IPS DF 19.7 (cell line): Measurements from ENCODE around the gene DPYD.

Source experiments
- DNase-seq: peaks from one replicate; pipeline ENCODE4 v3.0.0-alpha.2; 2013; ENCODE audit warnings: low read depth, low spot score

The DPYD gene

DNA sequence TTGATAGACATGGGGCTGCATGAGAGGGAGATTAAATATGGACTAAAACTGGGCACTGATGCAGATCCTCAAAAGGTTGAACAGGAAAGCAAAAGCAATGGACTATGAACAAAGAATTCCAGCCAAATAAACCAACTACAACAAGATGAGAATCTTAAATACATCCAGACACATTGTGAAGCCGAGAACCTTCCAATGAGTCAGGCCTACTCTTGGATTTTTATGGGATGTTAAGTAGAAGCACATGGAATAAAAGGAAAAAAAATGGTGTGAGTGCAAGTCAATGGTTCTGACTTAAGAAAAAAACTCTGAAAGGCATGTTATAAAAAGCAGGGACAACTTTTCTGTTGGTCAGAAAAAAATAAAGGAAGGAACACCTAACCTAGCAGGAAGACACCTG lies 227.2 kb downstream of the DPYD start:
- no peak for DNase-seq

DNA sequence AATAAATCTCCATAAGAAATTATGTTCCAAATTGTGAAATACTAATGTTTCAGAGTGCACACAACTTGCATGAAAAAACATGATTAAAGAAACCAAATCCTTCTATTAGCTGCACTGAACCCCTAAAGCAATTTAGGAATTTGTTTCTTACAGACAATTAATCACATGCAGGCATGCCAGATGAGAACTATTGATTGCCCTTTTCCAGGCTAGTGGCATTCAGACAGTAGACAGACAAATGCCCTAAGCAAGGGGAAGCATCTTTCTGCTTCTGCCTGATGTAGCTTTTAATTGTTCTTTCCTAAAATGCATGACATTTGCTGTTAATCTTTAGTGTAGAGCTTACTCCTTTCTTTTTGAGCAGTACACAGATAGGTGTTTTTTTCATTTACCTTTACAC lies 229.5 kb downstream of the DPYD start:
- no peak for DNase-seq

DNA sequence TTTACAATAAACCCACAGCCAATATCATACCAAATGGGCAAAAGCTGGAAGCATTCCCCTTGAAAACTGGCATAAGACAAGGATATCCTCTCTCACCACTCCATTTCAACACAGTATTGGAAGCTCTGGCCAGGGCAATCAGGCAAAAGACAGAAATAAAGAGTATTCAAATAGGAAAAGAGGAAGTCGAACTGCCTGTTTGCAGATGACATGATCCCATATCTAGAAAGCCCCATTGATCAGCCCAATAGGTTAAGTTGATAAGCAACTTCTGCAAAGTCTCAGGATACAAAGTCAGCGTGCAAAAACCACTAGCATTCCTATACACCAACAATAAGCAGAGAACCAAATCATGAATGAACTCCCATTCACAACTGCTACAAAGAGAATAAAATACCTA lies 235.5 kb downstream of the DPYD start:
- DNase-seq = no peak

DNA sequence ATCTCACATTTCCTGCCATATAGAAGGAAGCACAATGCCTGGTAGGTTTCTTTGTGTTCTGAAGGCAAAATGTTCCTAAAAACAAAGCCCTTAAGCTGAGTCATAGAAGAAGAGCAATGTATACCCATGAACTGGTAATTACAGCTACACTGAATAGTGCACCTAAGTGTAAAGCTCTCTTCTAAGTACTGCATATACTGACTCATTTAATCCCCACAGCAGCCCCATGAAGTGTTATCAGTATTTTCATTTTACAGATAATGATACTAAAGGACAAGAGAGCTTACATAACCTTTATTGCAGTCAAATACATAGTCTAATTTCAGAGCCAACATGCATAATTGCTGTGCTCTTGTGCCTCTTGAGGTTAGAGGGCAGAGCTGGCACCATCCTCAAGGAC lies 239.9 kb downstream of the DPYD start:
- no peak for DNase-seq

DNA sequence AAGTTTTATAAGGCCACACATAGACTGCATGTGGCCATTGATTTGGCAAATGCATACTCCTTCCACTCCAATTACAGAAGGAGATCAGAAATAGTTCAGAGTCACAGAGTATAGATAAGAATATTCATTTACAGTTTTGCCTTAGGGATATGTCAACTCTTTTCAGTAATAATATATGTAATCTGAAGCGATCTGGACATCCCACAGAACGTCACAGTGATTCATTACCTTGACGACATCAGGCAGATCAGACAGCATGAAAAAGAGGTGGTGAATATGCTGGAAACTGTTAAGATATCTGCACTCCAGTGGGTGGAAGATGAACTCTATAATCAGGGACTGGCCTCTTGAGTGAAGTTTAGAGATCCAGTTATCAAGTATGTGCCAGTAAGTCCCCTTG lies 240.4 kb downstream of the DPYD start:
- DNase-seq = no peak

DNA sequence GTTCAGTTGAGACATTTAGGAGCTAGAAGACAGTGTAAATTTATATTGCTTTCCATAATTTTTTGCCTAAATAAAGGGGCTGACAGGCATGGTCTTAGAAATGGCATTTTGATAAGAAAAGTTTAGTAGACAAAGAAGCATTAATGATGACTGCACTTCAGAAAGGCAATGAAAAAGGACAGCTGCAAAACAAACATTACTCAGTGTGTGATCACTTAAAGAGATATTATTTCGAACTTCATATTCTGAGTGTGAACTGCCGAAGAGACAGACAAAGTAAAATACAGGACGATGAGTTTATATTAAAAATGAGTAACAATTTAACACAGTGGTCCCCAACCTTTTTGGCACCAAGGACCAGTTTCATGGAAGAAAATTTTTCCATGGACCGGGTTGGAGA lies 243.1 kb downstream of the DPYD start:
- no peak for DNase-seq

DNA sequence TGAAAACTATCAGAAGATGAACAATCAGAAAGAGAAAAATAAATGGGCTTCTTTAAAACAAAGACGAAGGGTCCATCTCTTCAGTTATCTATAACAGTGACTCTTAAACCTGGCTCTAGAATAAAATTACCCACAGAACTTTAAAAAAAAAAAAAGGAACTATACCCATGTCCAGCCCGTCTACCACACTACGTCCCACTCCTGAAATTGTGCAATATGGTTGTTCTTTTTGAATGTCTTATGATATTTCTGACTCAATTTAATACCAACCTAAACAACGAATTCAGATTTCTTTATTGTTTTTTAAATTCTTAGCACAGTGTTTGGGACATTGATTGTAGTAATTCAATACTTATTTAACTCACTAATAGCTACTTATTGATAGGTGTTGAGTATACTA lies 246.3 kb downstream of the DPYD start:
- no peak for DNase-seq

DNA sequence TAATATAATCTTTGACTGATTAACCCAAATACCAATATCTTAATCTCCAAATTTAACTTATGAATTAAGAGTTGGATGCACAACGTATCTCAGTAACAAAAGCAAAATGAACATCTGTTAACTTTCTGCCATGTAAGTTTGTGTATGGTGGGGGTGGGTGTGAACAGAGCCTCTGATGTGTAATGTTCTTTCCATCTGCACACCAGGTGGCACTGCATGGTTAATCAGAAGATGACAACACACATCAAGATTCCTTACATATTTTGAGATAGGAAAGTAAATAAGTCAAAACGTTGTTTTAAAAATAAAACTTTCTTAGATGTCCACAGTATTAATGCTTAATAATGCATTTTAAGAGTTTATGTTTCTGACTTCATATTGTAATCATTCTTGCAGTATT lies 251.9 kb downstream of the DPYD start:
- no peak for DNase-seq

DNA sequence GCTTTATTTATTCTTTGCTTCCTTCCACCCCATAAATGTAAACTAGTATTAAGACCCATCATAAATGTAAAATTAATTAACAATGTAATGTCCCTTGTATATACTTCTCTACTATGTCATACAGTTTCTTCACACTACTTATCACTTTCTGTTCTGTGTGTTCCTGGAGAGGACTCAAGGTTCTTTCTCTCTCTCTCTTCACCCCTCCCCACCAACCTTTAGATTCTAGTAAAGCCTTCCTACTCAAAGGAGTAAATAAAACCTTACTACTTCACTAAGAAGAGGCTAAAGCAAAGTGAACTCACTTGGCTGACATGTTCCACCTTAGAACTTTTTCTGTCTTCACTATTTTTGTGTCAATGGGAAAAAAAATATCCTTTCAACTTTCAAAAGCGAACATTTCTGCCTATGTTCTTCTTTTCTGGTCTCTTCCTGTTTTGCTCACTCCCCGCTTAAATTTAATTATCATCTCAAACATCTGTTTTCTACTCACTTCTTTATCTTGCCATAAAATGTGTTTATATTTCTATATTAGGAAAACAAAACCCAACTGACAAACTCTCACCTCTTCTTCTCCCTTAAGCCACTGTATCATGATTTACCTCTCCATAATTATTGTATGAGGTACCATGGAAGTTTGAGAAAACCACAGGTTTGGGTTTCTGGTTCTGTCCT lies 260.3 kb downstream of the DPYD start:
- DNase-seq = no peak

DNA sequence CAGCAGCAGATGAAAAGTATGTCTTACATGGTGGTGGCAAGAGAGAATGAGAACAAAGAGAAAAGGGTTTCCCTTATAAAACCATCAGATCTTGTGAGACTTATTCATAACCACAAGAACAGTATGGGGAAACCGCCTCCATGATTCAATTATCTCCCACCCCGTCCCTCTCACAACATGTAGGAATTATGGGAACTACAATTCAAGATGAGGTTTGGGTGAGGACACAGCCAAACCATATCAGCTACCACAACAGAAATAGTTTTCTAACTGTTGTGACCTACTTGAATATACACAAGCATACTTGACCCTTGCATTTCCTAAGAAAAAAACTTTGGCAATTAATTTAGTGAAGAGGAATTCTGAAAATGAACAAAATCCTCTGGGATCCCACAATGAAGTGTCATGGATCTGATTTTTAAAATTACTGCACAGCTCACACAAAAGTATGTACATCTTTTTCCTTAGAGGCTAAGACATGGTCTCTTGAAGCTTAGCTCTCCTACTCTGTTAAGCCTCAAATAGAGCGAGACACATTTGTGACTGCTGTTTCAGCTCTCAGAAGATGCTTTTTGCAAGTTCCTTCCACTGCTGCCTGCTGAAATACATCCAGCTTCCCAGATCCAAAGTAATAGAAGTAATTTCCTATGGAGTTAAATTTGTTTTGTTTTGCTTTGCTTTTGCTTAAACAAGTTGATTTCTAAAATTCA lies 265.8 kb downstream of the DPYD start:
- no peak for DNase-seq

DNA sequence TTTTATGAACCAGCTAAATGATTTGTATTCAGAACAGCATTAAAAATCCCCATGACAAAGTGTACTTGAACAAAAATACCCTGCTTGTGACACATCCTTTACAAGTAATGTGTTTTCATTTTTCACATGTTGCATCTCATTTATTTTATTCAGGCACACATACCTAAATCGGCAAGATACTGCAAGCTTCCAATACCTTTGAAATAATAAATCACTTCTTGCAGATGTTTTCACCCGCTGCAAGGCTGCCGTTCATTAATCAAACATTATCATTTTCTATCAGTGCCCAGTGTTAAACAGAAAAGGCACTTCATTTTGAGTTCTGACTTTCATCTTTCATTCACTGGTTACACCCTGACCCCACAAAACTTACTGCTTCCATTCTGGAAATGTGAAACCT lies 269.6 kb downstream of the DPYD start:
- DNase-seq = no peak

DNA sequence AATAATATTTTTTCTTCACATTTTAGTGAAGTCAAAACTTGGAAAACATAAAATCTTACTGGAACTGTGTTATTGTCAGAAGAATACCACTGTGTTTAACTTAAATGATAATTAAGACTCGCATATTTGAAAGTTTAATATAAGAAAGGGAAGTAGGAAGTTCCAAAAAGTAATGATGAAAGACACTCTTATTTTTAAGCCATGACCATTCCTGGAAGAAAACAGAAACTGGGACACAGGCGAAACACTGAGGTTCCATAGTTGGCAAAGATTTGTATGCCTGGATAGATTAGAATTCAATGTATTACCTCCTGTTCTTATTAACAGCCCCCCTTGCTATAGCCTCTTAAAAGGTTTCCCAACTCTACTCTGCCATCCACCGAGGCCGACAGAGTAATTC lies 271.2 kb downstream of the DPYD start:
- DNase-seq = no peak

DNA sequence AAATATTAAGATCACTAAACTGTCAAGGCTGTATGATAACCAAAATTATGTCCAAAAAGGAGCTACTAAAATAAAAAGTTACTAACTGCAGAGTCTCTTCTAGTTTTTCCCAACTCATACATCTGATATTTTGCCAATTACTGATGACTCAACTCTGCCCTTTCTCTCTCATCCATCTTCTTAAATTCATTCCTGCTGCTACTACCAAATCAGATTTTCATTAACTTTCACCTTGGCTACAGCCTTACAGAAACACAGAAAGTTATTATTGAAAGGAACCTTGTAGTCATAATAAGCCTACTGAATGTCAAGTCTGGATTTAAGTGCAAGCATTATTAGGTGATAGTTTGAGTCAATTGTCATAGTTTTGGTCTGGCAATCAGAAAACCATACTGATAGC lies 273.1 kb downstream of the DPYD start:
- DNase-seq = no peak

DNA sequence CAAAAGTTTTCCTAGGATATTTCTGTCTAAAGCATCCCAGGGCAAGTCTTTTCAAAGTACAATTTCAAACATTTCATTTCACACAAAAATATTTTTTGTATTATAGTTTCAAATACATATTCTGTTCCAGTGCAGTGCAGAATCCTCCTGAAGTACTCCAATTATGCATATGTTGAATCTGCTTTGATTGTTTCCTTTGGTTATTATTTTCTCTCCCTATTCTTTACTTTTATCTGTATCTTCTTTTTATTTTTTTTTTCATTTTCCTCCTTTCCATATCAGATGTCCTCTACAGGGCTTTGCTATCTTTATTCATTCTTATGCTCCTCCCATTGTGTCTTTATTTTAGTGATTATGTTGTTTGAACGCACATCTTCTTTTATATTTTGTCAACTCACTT lies 274.8 kb downstream of the DPYD start:
- DNase-seq = no peak

DNA sequence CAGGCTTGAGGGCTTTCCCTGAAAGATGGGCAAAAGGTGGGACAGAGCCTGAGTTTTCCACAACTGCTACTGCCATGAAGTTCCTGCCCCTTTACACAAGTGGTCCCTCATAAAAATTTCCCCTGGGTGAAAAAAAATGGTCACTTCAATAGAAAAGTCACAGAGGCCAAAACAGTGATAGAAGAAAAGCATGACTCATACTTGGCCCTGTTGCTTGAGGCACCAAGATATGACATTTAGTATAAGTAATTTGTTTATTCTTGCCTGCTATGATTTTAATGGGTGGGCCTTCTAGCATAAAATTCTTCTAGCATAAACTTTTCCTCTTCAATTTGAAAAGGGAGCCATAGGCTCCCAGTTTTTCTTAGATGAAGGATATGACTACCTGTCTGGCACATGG lies 280.2 kb downstream of the DPYD start:
- DNase-seq = no peak

DNA sequence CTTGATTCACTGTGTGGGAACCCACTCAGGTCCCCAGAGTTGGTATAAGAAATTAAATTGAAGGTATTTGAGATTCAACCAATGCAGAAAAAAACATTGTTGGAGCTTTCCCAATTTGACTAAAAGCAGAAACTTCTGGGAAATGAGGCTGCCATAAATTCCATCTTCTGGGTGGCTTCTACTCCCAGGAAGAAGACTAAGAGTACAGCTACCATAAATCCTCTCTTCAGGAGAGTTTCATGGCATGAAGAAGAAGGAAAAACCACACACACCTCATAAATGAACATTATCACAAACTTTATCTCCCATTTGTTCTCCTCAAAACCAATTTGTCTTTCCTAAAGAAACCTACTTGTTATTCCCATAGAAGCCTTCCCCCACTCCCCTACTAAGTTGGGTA lies 283.9 kb downstream of the DPYD start:
- DNase-seq = no peak

DNA sequence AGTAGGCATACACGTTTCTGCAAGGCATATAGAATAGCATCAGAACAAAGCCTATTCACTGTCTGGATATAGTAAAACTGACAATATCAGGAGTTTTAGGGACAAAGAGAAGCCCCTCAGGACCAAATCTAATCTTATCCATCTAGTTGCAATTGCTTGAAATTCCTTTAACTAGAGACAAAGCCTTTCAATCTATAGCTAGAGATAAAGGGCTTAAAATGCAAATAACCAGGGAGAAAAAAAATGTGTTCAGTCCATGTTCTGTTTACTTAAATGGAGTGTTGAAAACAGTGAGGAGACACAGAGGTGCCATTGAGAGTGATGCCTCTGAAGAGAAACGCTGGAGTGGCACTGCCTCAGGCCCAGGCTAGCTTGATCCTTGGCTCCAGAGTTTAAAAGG lies 286.1 kb downstream of the DPYD start:
- DNase-seq = no peak

DNA sequence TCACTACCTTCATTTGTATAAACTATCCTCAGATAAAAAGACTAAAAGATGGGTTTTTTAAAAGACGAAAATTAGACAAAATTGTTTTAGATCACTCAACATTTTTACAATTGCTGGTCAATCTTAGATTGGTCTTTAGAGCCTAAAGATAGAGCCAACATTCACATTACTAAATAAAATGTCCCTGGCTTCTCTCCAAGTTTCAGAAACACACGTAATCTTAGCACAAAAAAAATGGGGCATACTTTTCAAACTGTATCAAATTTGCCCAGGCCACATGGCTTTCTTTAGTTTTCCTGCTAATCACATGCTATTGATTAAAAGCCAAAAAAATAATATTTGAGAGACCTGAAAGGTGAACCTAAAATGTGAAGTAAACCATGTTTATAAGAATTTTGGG lies 288.1 kb downstream of the DPYD start:
- DNase-seq = no peak

DNA sequence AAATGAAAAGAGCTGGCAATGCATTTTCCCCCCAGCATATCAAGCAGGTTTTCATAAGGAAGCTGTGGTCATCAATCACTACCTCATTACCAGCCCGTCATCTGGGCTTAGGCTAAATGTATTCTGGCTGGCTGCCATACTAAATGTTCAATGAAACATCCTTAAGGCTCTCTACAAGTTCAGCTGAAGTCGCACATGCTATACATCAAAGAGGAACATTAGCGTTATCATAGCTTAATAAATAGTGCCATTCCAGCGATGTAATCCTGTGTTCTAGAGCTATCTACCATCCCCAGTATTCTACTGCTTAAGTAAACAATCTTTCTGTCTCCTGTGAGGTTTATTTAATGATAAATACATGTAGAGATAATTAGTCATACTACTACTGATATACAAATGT lies 288.8 kb downstream of the DPYD start:
- no peak for DNase-seq

DNA sequence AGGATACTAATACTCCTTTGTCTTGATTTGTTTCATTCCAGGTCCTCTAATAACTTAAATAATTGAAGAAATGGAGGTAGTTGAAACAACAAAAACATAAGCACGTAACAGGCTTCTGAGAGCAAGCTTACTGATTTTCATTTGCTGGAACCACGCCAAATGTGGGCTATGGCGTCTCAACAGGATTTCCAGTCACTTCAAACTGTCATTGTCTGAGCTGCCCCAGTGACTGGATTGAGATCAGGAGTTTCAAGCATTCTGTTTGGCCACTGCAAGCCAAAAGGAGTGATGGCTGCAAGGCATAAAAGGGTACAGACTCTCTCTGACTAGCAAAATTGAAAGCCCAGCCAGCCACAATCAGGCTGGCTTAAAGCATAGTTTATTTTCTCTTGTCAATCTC lies 289.9 kb downstream of the DPYD start:
- DNase-seq = no peak

DNA sequence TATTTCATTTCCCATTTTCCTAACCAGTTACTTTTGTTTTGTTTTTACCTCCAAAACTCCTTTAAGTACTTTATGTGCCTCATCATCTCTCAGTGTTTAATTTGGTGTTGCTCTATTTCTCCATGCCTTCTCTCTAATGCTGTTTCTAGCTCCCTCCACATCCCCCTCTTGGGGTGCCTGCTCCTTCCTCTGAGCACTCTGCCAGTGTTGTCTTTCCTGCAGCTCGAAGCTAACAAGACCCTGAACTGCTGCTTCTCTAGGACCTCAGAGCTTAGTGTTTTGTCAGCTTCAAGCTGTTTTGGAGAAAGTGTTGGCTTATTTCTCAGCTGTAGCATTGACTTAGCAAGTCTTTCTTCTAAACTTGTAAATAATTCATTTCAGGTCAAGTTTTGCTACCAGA lies 290.6 kb downstream of the DPYD start:
- DNase-seq = no peak

DNA sequence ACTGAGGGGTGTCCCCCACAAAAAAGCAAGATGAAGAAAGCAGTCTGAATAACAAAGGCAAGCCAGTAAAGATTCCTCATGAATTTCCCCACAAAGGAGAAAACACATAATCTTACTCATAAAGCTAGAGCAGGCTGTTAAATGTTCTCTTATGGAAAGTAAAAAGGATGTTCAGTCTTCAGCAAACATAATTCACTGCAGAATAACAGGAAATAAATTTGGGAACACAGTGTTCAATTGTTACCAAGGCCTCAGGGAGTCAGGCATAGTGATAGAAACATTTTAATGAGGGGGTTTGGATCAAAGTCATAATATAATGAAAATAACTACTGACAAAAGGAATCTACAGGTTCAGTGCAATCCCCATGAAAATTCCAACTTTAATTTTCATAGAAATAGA lies 297.6 kb downstream of the DPYD start:
- DNase-seq = no peak

DNA sequence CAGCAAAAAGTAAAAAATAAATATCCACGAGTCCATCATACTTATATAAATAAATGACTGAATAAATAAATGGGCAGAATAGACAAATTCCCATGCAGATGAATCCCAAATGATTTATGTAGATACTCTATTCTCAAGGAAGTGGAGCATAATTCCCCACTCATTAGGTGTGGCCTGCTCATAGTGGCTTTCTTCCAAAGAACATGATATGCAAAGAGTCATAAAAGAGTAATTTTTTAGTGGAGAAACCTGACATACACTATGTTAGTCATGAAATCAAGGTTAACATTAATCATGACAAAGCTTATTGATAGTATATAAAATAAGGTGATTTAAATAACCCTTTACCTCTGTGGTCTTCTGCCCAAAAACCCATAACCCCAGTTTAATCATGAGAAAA lies 298.9 kb downstream of the DPYD start:
- no peak for DNase-seq

DNA sequence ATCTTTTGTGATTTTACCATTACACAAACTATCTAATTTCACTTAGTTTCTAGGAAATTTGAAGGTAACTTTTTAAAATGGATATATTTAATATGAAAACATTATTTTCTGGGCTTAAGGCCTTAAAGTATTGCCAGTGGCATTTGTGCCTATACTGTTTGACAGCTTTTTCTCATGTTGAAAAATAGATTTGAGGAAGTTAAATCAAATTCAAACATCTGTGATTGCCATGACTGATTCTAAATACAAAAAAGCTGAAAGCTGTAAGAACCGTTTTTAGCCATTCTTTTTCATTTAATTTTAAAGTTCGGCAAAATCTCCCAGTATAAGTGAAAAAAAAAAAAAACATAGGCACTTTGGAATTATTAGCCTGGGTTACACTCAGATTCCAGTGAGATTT lies 301.1 kb downstream of the DPYD start:
- no peak for DNase-seq
